K562 (cell line): ENCODE measurements around the gene PI4KA. TPM values are rescaled to one million over a fixed set of nuclear protein-coding genes. Genes with fewer than 3 reads are reported as not detected.

ENCODE experiments used
- BHLHE40 ChIP-seq: IDR thresholded peaks from 2 replicates; pipeline ENCODE4 v1.6.1; 2011; ENCODE audit warnings: low read length, improper control_type of control experiment
- EP300 ChIP-seq: IDR thresholded peaks from 2 replicates; pipeline ENCODE4 v1.6.1; 2012; ENCODE audit warnings: low read length, improper control_type of control experiment
- ERF ChIP-seq: fragments of 450-650 bp; formaldehyde crosslinking; IDR thresholded peaks from 2 replicates; pipeline ENCODE4 v1.4.0; 2020; ENCODE audit warnings: mild to moderate bottlenecking, mixed read lengths
- HDAC8 ChIP-seq: fragments of 450-650 bp; IDR thresholded peaks from 2 replicates; pipeline ENCODE4 v1.6.1; 2016; ENCODE audit warnings: mild to moderate bottlenecking, missing genetic modification characterization, moderate library complexity, missing compliant biosample characterization
- HMG20A ChIP-seq: fragments of 450-650 bp; formaldehyde crosslinking; conservative IDR thresholded peaks from 2 replicates; pipeline ENCODE4 v1.4.0; 2020; ENCODE audit warnings: mild to moderate bottlenecking, mixed read lengths
- HSF4 ChIP-seq: fragments of 250-450 bp; sonication (Bioruptor Pico); IDR thresholded peaks from 2 replicates; pipeline ENCODE4 v2.1.2; 2022; ENCODE audit warnings: mild to moderate bottlenecking, moderate library complexity, borderline replicate concordance
- ILK ChIP-seq: fragments of 450-650 bp; IDR thresholded peaks from 2 replicates; pipeline ENCODE4 v1.6.1; 2016; ENCODE audit warnings: missing genetic modification characterization, low read depth, mild to moderate bottlenecking, missing compliant biosample characterization, moderate library complexity, borderline replicate concordance
- KDM1A ChIP-seq, 2 experiments: fragments of 450-650 bp; IDR thresholded peaks; 2 replicates each; pipeline ENCODE4 v1.6.1; 2016; ENCODE audit warnings: mild to moderate bottlenecking in 2 of 2
- MXI1 ChIP-seq: IDR thresholded peaks from 2 replicates; pipeline ENCODE4 v1.6.1; 2011; ENCODE audit warnings: low read depth, mild to moderate bottlenecking, improper control_type of control experiment, low read length
- MYNN ChIP-seq, 2 experiments: sonication (generic); formaldehyde crosslinking in 1 of 2; IDR thresholded peaks; 2 replicates each; pipeline versions ENCODE4 v1.5.0 to v1.6.1; 2016 to 2020; ENCODE audit warnings: antibody characterized with exemption in 1 of 2, missing genetic modification reagents in 1 of 2
- NFE2L1 ChIP-seq: fragments of 450-650 bp; IDR thresholded peaks from 2 replicates; pipeline ENCODE4 v1.6.1; 2016; ENCODE audit warnings: missing genetic modification characterization, low read depth, mild to moderate bottlenecking, missing compliant biosample characterization, moderate library complexity, borderline replicate concordance
- RAD21 ChIP-seq, 2 experiments: fragments of 250-450 bp in 1 of 2; fragments of 450-650 bp in 1 of 2; sonication (Bioruptor Pico) in 1 of 2; formaldehyde crosslinking in 1 of 2; IDR thresholded peaks in 1 of 2; conservative IDR thresholded peaks in 1 of 2; 2 replicates each; pipeline versions ENCODE4 v1.4.0 to v1.8.0; 2020 to 2022; ENCODE audit warnings: mild to moderate bottlenecking in 2 of 2, moderate library complexity in 1 of 2
- SP1 ChIP-seq: sonication (generic); formaldehyde crosslinking; IDR thresholded peaks from 2 replicates; pipeline ENCODE4 v1.8.1; 2022; ENCODE audit warnings: mild to moderate bottlenecking, missing genetic modification reagents
- TOE1 ChIP-seq, 2 experiments: fragments of 450-650 bp in 1 of 2; sonication (generic) in 1 of 2; formaldehyde crosslinking in 1 of 2; IDR thresholded peaks; 2 replicates each; pipeline versions ENCODE4 v1.7.1 to v1.8.0; 2016 to 2022; ENCODE audit warnings: borderline replicate concordance in 2 of 2, mild to moderate bottlenecking in 2 of 2, antibody characterized with exemption in 1 of 2, inconsistent platforms in 1 of 2, low read depth in 1 of 2, missing genetic modification reagents in 1 of 2, moderate library complexity in 1 of 2
- XRCC5 ChIP-seq: fragments of 200-400 bp; formaldehyde crosslinking; IDR thresholded peaks from 2 replicates; pipeline ENCODE4 v1.6.1; 2017; ENCODE audit warnings: low read depth, mild to moderate bottlenecking, low read length
- ZBED1 ChIP-seq: IDR thresholded peaks from 2 replicates; pipeline ENCODE4 v1.6.1; 2014
- ZNF121 ChIP-seq: sonication (generic); formaldehyde crosslinking; conservative IDR thresholded peaks from 2 replicates; pipeline ENCODE4 v1.8.0; 2022; ENCODE audit warnings: missing genetic modification reagents
- ZNF239 ChIP-seq: fragments of 250-450 bp; sonication (Bioruptor Pico); IDR thresholded peaks from 2 replicates; pipeline ENCODE4 v1.4.0; 2020; ENCODE audit warnings: mild to moderate bottlenecking
- ZNF347 ChIP-seq: fragments of 450-650 bp; formaldehyde crosslinking; IDR thresholded peaks from 2 replicates; pipeline ENCODE4 v1.4.0; 2020; ENCODE audit warnings: low read depth, mild to moderate bottlenecking, moderate library complexity
- polyA plus RNA-seq, 8 experiments: library from polyadenylated mRNA; depleted of rRNA in 4 of 8; stranded (reverse) in 5 of 8; unstranded in 3 of 8; fragments of >200 nt; fragmentation: Nextera tagmentation in 2 of 8; fragmentation: Illumina TruSeq in 1 of 8; extraction: Ambion mirVana in 2 of 8; extraction: Trizol in 1 of 8; gene quantifications; 2 replicates each; pipeline versions ENCODE4 v1.2.1 to v1.2.3, GENCODE V29; 2011 to 2014; ENCODE audit warnings: inconsistent platforms in 1 of 8, missing spikeins in 1 of 8
- total RNA-seq, 7 experiments: library from RNA; depleted of rRNA in 6 of 7; stranded (reverse); fragments of >200 nt in 6 of 7; fragmentation: Illumina TruSeq in 2 of 7; extraction: Trizol in 2 of 7; gene quantifications; 2 replicates each; pipeline versions ENCODE4 v1.2.1 to v1.2.3, GENCODE V29; 2011 to 2021; ENCODE audit warnings: low replicate concordance in 1 of 7
- TF ChIP-seq, protein P1 (sequence below): fragments of 450-650 bp; IDR thresholded peaks from 2 replicates; pipeline ENCODE4 v1.6.1; 2016; ENCODE audit warnings: missing biosample characterization, missing genetic modification characterization
- TF ChIP-seq, protein P2 (sequence below): fragments of 450-650 bp; conservative IDR thresholded peaks from 2 replicates; pipeline ENCODE4 v1.6.1; 2016; ENCODE audit warnings: missing genetic modification characterization, low read depth, mild to moderate bottlenecking, missing compliant biosample characterization, moderate library complexity
- TF ChIP-seq, protein P3 (sequence below), 2 experiments: fragments of 450-650 bp in 1 of 2; sonication (generic) in 1 of 2; formaldehyde crosslinking in 1 of 2; IDR thresholded peaks in 1 of 2; conservative IDR thresholded peaks in 1 of 2; 2 replicates each; pipeline versions ENCODE4 v1.6.1 to v1.8.1; 2016 to 2023; ENCODE audit warnings: mild to moderate bottlenecking in 2 of 2, moderate library complexity in 2 of 2, inconsistent platforms in 1 of 2, missing genetic modification reagents in 1 of 2
- TF ChIP-seq, protein P4 (sequence below): sonication (generic); formaldehyde crosslinking; IDR thresholded peaks from 2 replicates; pipeline ENCODE4 v1.8.0; 2022; ENCODE audit warnings: mild to moderate bottlenecking, low read depth, missing genetic modification reagents

The PI4KA gene
- total and polyA plus RNA-seq, 9 of the 15 experiments (the other 6 are each of a cell fraction or from before 2014, with no cell fraction given), result 7.3 to 187 (median 84.7) TPM

DNA sequence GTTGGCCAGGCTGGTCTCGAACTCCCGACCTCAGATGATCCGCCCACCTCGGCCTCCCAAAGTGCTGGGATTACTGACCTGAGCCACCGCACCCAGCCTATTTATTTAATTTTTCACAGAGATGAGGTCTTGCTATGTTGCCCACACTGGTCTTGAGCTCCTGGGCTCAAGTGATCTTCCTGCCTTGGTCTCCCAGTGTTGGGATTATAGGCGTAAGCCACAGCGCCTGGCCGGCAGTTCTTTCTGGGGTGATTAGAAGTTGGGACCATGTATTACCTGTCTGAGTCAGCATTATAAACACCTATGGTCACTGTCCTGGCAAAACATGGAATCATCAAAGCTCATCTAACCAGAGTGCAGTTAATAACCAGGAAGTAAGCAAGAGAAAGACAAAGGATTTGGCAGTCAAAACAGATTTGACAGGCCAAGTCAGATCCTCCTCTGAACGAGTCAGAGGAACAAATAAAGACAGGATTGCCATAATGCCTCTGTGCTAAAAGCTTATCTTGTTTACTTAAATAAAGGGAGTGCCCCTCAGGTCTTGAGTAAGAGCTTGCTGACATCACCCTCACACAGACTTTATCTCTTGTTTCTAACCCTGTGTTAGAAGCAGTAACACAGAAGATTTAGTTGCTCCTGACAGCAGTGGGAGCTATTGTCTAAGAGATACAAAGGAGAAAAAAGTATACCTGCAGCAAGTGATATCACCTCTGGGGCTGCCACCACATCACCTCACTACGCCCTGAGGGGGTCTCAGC is 81.0 kb downstream of the PI4KA start (continued):
- TF ChIP-seq TOE1 (IDR thresholded peaks at IDR 0.05; ENCODE audit: borderline replicate concordance) (no peak), TOE1 (CRISPR knock-in tag; IDR thresholded peaks at IDR 0.05; ENCODE audit: borderline replicate concordance, low read depth) (peak; percentile 97), RAD21 (CRISPR knock-in tag; conservative IDR thresholded peaks at IDR 0.05 in 1 of 2, IDR thresholded peaks at IDR 0.05 in 1 of 2) (peak in 1 of 2 experiments; percentile 97; a peak in 2 of 4 replicates), HSF4 (CRISPR knock-in tag) (no peak), SP1 (CRISPR knock-in tag) (peak; percentile 97), HMG20A (CRISPR knock-in tag) (0 out of 2 replicates have a peak, but pooled peaks have one; percentile 46), NFE2L1 (tag) (peak; percentile 33; the same call in 1 of the 2 replicates), ZBED1 (no peak), BHLHE40 (peak; percentile 95), EP300 (peak; percentile 100), ZNF239 (CRISPR knock-in tag) (peak; percentile 74), ILK (tag) (peak; percentile 0; the same call in 1 of the 2 replicates), ZNF347 (no peak), XRCC5 (peak; percentile 9), MYNN (IDR thresholded peaks at IDR 0.05) (no peak), MYNN (CRISPR knock-in tag; IDR thresholded peaks at IDR 0.05) (no peak), ERF (CRISPR knock-in tag) (peak; percentile 55; the same call in 1 of the 2 replicates), MXI1 (peak; percentile 86), KDM1A (IDR thresholded peaks at IDR 0.05) (no peak), HDAC8 (tag) (0 out of 2 replicates have a peak, but pooled peaks have one; percentile 65), ZNF121 (no peak)
- TF ChIP-seq, protein P1, sequence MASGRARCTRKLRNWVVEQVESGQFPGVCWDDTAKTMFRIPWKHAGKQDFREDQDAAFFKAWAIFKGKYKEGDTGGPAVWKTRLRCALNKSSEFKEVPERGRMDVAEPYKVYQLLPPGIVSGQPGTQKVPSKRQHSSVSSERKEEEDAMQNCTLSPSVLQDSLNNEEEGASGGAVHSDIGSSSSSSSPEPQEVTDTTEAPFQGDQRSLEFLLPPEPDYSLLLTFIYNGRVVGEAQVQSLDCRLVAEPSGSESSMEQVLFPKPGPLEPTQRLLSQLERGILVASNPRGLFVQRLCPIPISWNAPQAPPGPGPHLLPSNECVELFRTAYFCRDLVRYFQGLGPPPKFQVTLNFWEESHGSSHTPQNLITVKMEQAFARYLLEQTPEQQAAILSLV (tag), result peak; percentile 97
- TF ChIP-seq, protein P2, sequence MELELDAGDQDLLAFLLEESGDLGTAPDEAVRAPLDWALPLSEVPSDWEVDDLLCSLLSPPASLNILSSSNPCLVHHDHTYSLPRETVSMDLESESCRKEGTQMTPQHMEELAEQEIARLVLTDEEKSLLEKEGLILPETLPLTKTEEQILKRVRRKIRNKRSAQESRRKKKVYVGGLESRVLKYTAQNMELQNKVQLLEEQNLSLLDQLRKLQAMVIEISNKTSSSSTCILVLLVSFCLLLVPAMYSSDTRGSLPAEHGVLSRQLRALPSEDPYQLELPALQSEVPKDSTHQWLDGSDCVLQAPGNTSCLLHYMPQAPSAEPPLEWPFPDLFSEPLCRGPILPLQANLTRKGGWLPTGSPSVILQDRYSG (tag), result no peak
- TF ChIP-seq, protein P3, sequence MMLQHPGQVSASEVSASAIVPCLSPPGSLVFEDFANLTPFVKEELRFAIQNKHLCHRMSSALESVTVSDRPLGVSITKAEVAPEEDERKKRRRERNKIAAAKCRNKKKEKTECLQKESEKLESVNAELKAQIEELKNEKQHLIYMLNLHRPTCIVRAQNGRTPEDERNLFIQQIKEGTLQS (IDR thresholded peaks at IDR 0.05), result no peak
- TF ChIP-seq, protein P3 (CRISPR knock-in tag; conservative IDR thresholded peaks at IDR 0.05), result peak; percentile 100
- TF ChIP-seq, protein P4, sequence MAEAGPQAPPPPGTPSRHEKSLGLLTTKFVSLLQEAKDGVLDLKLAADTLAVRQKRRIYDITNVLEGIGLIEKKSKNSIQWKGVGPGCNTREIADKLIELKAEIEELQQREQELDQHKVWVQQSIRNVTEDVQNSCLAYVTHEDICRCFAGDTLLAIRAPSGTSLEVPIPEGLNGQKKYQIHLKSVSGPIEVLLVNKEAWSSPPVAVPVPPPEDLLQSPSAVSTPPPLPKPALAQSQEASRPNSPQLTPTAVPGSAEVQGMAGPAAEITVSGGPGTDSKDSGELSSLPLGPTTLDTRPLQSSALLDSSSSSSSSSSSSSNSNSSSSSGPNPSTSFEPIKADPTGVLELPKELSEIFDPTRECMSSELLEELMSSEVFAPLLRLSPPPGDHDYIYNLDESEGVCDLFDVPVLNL (CRISPR knock-in tag), result peak; percentile 77; the same call in 1 of the 2 replicates
